GM18861 (cell line): ENCODE measurements around the gene SLC30A3.
"Not testable (repeated sequence)": the region's sequence is repeated elsewhere in the genome, so short reads cannot be mapped to it uniquely, and the experiment has no call there.

ENCODE experiments used
- ATAC-seq: cut with Tn5 transposase; IDR thresholded peaks from one replicate; pipeline ENCODE4 v1.9.1; 2021; ENCODE audit not compliant: unreplicated experiment

SLC30A3 gene

GRCh38 chr2:27262379-27263286, at the start of gene SLC30A3:
SLC30A3 (minus strand) TSS chr2:27263047; CDS start chr2:27262906, 141 bp downstream.
- ATAC-seq, result no peak

- ATAC-seq, result no peak
Observed at GRCh38 chr2:27312152-27312551, 49.3 kb upstream of the SLC30A3 start.

- ATAC-seq, result no peak
Observed at GRCh38 chr2:27309651-27310050, 46.8 kb upstream of the SLC30A3 start.

GRCh38 chr2:27308359-27308881, 45.6 kb upstream of the SLC30A3 start, which contains the start of gene UCN:
UCN (minus strand) TSS chr2:27308445; CDS start chr2:27307895, 550 bp downstream.
- no peak for ATAC-seq

- no peak for ATAC-seq
Observed at GRCh38 chr2:27307545-27308358, 44.9 kb upstream of the SLC30A3 start.

- ATAC-seq, result no peak
Observed at GRCh38 chr2:27307287-27307544, 44.4 kb upstream of the SLC30A3 start.

GRCh38 chr2:27306573-27307286, 43.9 kb upstream of the SLC30A3 start:
- ATAC-seq, result no peak

GRCh38 chr2:27306136-27306535, 43.3 kb upstream of the SLC30A3 start:
- no peak for ATAC-seq

GRCh38 chr2:27305516-27305915, 42.7 kb upstream of the SLC30A3 start:
- no peak for ATAC-seq

- ATAC-seq, result no peak
Observed at GRCh38 chr2:27304488-27305240, 41.8 kb upstream of the SLC30A3 start.

- no peak for ATAC-seq
Observed at GRCh38 chr2:27303093-27304025, 40.5 kb upstream of the SLC30A3 start.

GRCh38 chr2:27300606-27301005, 37.8 kb upstream of the SLC30A3 start:
- not testable (repeated sequence) for ATAC-seq

GRCh38 chr2:27298391-27299080, 35.7 kb upstream of the SLC30A3 start:
- ATAC-seq, result no peak

GRCh38 chr2:27297195-27297594, 34.3 kb upstream of the SLC30A3 start:
- no peak for ATAC-seq

- no peak for ATAC-seq
Observed at GRCh38 chr2:27296481-27296880, 33.6 kb upstream of the SLC30A3 start.

- ATAC-seq, result no peak
Observed at GRCh38 chr2:27294928-27295327, 32.1 kb upstream of the SLC30A3 start.

GRCh38 chr2:27291865-27292264, 29.0 kb upstream of the SLC30A3 start:
- no peak for ATAC-seq

GRCh38 chr2:27290549-27290948, 27.7 kb upstream of the SLC30A3 start:
- ATAC-seq, result no peak

GRCh38 chr2:27288610-27289009, 25.8 kb upstream of the SLC30A3 start:
- ATAC-seq, result no peak
